IMR-90 (cell line): ENCODE results near the gene WDR53. TPM values are rescaled to one million over a fixed set of nuclear protein-coding genes. Genes with fewer than 3 reads are reported as not detected.
"Not testable (repeated sequence)": the region's sequence is repeated elsewhere in the genome, so short reads cannot be mapped to it uniquely, and the experiment has no call there.

Experiments used
- ATAC-seq: fragments of 200-7000 bp; cut with Tn5 transposase; 2 replicates; pipeline ENCODE4 v1.9.1; 2020; ENCODE audit warnings: low read depth, mild to moderate bottlenecking, moderate library complexity
- BruUV-seq: library from RNA; stranded (reverse); fragments of 400-500 nt; replicated peaks from 2 replicates; lab custom pipeline; 2021; lab: Mats Ljungman, UMichigan
- CTCF ChIA-PET: fragments of 300-600 bp; formaldehyde crosslinking; extraction: SDS; loops from one replicate; lab custom pipeline; 2021; ENCODE audit warnings: antibody characterized with exemption; lab: Yijun Ruan, JAX
- POLR2A ChIA-PET: fragments of 300-600 bp; sonication (Branson Sonifier 250); formaldehyde crosslinking; loops from one replicate; lab custom pipeline; 2022; ENCODE audit warnings: antibody characterized with exemption; ENCODE audit not compliant: unreplicated experiment; lab: Charles Lee
- DNase-seq: peaks from one replicate; pipeline ENCODE4 v3.0.0; 2013
- H2AFZ ChIP-seq: replicated peaks from 2 replicates; pipeline ENCODE3; 2013; ENCODE audit warnings: low read length, mild to moderate bottlenecking; ENCODE audit not compliant: poor library complexity
- H2AK5ac ChIP-seq: 2 replicates; pipeline ENCODE4 v1.6.1; 2013; ENCODE audit warnings: low read depth, low read length, inconsistent platforms
- H2AK9ac ChIP-seq: replicated peaks from 2 replicates; pipeline ENCODE3; 2013; ENCODE audit warnings: mild to moderate bottlenecking, low read depth, low read length, moderate library complexity; ENCODE audit not compliant: poor library complexity
- H2BK120ac ChIP-seq: 2 replicates; pipeline ENCODE4 v1.6.1; 2013; ENCODE audit warnings: low read depth, low read length, inconsistent platforms
- H2BK15ac ChIP-seq: 3 replicates; pipeline ENCODE4 v1.6.1; 2013; ENCODE audit warnings: low read depth, low read length, inconsistent platforms
- H2BK20ac ChIP-seq: 2 replicates; pipeline ENCODE4 v1.6.1; 2013; ENCODE audit warnings: low read depth, mild to moderate bottlenecking, inconsistent platforms, low read length, moderate library complexity
- H2BK5ac ChIP-seq: 2 replicates; pipeline ENCODE4 v1.6.1; 2013; ENCODE audit warnings: mild to moderate bottlenecking, low read depth, low read length, inconsistent platforms; ENCODE audit not compliant: poor library complexity, severe bottlenecking
- H3K14ac ChIP-seq: replicated peaks from 2 replicates; pipeline ENCODE4 v1.6.1; 2013; ENCODE audit warnings: low read depth, low read length, inconsistent platforms
- H3K18ac ChIP-seq: 2 replicates; pipeline ENCODE4 v1.6.1; 2013; ENCODE audit warnings: low read depth, low read length, control low read depth
- H3K23ac ChIP-seq: 2 replicates; pipeline ENCODE4 v1.6.1; 2013; ENCODE audit warnings: low read depth, low read length, inconsistent platforms
- H3K27ac ChIP-seq: 2 replicates; pipeline ENCODE4 v1.5.1; 2013; ENCODE audit warnings: mild to moderate bottlenecking, control low read depth, low read length; ENCODE audit not compliant: insufficient read depth
- H3K27me3 ChIP-seq: 2 replicates; pipeline ENCODE4 v1.6.1; 2013; ENCODE audit warnings: low read length; ENCODE audit not compliant: control insufficient read depth, insufficient read depth
- H3K36me3 ChIP-seq: 2 replicates; pipeline ENCODE4 v1.6.1; 2013; ENCODE audit warnings: low read length, mixed read lengths; ENCODE audit not compliant: control insufficient read depth, insufficient read depth
- H3K4ac ChIP-seq: 2 replicates; pipeline ENCODE4 v1.6.1; 2013; ENCODE audit warnings: low read depth, low read length, inconsistent platforms
- H3K4me1 ChIP-seq: 2 replicates; pipeline ENCODE4 v1.6.1; 2013; ENCODE audit warnings: low read length, mixed read lengths; ENCODE audit not compliant: control insufficient read depth, insufficient read depth
- H3K4me2 ChIP-seq: 2 replicates; pipeline ENCODE4 v1.6.1; 2013; ENCODE audit warnings: low read depth, mild to moderate bottlenecking, control low read depth, low read length, moderate library complexity
- H3K4me3 ChIP-seq: 2 replicates; pipeline ENCODE4 v1.5.1; 2013; ENCODE audit warnings: low read depth, mild to moderate bottlenecking, control low read depth, low read length, moderate library complexity; ENCODE audit not compliant: insufficient read depth
- H3K56ac ChIP-seq: 2 replicates; pipeline ENCODE4 v1.6.1; 2013; ENCODE audit warnings: low read length, inconsistent platforms; ENCODE audit not compliant: insufficient read depth; ENCODE audit errors: extremely low read depth
- H3K79me1 ChIP-seq, 2 experiments: 2 replicates each; pipeline ENCODE4 v1.6.1; 2013; ENCODE audit warnings: low read length in 2 of 2, inconsistent platforms in 1 of 2, low read depth in 1 of 2
- H3K9ac ChIP-seq: 2 replicates; pipeline ENCODE4 v1.6.1; 2013; ENCODE audit warnings: low read depth, low read length, control low read depth
- H3K9me1 ChIP-seq: 2 replicates; pipeline ENCODE4 v1.6.1; 2013; ENCODE audit warnings: low read length, inconsistent platforms; ENCODE audit not compliant: insufficient read depth
- H3K9me3 ChIP-seq: 2 replicates; pipeline ENCODE4 v1.6.1; 2013; ENCODE audit warnings: low read length; ENCODE audit not compliant: control insufficient read depth, insufficient read depth
- H4K20me1 ChIP-seq: 2 replicates; pipeline ENCODE4 v1.6.1; 2013; ENCODE audit warnings: low read length, inconsistent platforms; ENCODE audit not compliant: insufficient read depth
- H4K5ac ChIP-seq: 2 replicates; pipeline ENCODE4 v1.6.1; 2013; ENCODE audit warnings: mild to moderate bottlenecking, low read depth, low read length, control low read depth
- H4K8ac ChIP-seq, 2 experiments: 2 replicates each; pipeline ENCODE4 v1.6.1; 2013; ENCODE audit warnings: low read depth in 2 of 2, low read length in 2 of 2, control low read depth in 1 of 2, inconsistent platforms in 1 of 2
- H4K91ac ChIP-seq: 2 replicates; pipeline ENCODE4 v1.6.1; 2013; ENCODE audit warnings: low read depth, low read length, inconsistent platforms; ENCODE audit not compliant: insufficient read depth
- WGBS, 2 experiments: methylation state at CpG; one replicate each; pipeline versions ENCODE4 v1.1.5 to v1.1.7; 2013; ENCODE audit warnings: missing lambda C conversion rate in 2 of 2; ENCODE audit not compliant: insufficient read length in 1 of 2; ENCODE audit errors: extremely low coverage in 2 of 2; 5-methylcytosine and 5-hydroxymethylcytosine counted together
- dilution Hi-C: fragments of 300-500 bp; cut with HindIII; formaldehyde crosslinking; loops from one replicate; pipeline ENCODE4 v1.14.3; 2018; ENCODE audit warnings: low sequenced_read_pairs; ENCODE audit not compliant: unreplicated experiment
- in situ Hi-C: fragments of 300-500 bp; cut with MboI; formaldehyde crosslinking; loops from 3 replicates; pipeline ENCODE4 v1.14.3; 2019; ENCODE audit warnings: low sequenced_read_pairs, inconsistent platforms, mixed read lengths
- intact Hi-C: fragments of 100-400 bp; cut with micrococcal nuclease; formaldehyde crosslinking; loops from 2 replicates; pipeline ENCODE4 v1.10.0; 2022
- polyA plus RNA-seq, 3 experiments: library from polyadenylated mRNA; depleted of rRNA; stranded (reverse); fragments of >200 nt; gene quantifications; 2 replicates each; pipeline ENCODE4 v1.2.3, GENCODE V29; 2012; ENCODE audit warnings: low replicate concordance in 1 of 3
- total RNA-seq: library from RNA; depleted of rRNA; stranded (reverse); fragments of >200 nt; gene quantifications from 2 replicates; pipeline ENCODE4 v1.2.3, GENCODE V29; 2012

The WDR53 gene
- total and polyA plus RNA-seq, 2 of the 4 experiments (the other 2 are of a cell fraction), result 5.7 to 5.9 TPM

- H2BK5ac ChIP-seq, H4K91ac ChIP-seq, H3K4me3 ChIP-seq, H3K4me1 ChIP-seq, H3K9me1 ChIP-seq, H3K18ac ChIP-seq, H3K14ac ChIP-seq, H2AK5ac ChIP-seq, H3K23ac ChIP-seq, H3K27ac ChIP-seq, H3K4ac ChIP-seq, H2BK20ac ChIP-seq, dilution Hi-C loops, CTCF ChIA-PET, H3K56ac ChIP-seq, DNase-seq, POLR2A ChIA-PET, H3K79me1 ChIP-seq, H3K9ac ChIP-seq, H3K4me2 ChIP-seq, H3K9me3 ChIP-seq, H4K8ac ChIP-seq, H3K27me3 ChIP-seq, BruUV-seq, H3K36me3 ChIP-seq, ATAC-seq, intact Hi-C loops, H2AK9ac ChIP-seq, H4K5ac ChIP-seq, H2BK15ac ChIP-seq, H2BK120ac ChIP-seq, H4K20me1 ChIP-seq, H2AFZ ChIP-seq: not testable (repeated sequence)
- no CpG with 5 or more reads among the region's 1 CpG for WGBS, 2 experiments
- in situ Hi-C loops, result loop anchor here (10.0 kb wide), 1 partner anchor 436 kb away; no protein-coding TSS in a partner anchor
Measured at GRCh38 chr3:196511108-196511507, 57.2 kb downstream of the WDR53 start.
